ENCODE measurements around the gene GNG12.
"Not testable (repeated sequence)": the region's sequence is repeated elsewhere in the genome, so short reads cannot be mapped to it uniquely, and the experiment has no call there.

Gene GNG12

GRCh38 chr1:67735206-67735605 is 98.1 kb downstream of the GNG12 start:
- H3K4me3 ChIP-seq (ENCODE audit: low read depth, low read length): no peak overlapping the region
- H3K79me2 ChIP-seq (ENCODE audit: control insufficient read depth, insufficient read depth, low read length, unreplicated experiment): peaks cover 67% of the 10 kb centered on the region
- H3K4me1 ChIP-seq (ENCODE audit: control insufficient read depth, insufficient read depth, low read length, unreplicated experiment): peaks cover 55% of the 10 kb centered on the region
- H3K36me3 ChIP-seq (ENCODE audit: insufficient read depth, low read length): 0 out of 2 replicates have a peak, but pooled peaks cover 2% of the 10 kb centered on the region
- no peaks in the 10 kb centered on the region for H3K27me3 ChIP-seq (ENCODE audit: insufficient read depth, low read length)
- H3K27ac ChIP-seq (ENCODE audit: low read depth, low read length): peak overlapping the region; percentile 93
- no peak overlapping the region for H2AFZ ChIP-seq (ENCODE audit: low read length, unreplicated experiment)

- Histone ChIP-seq H3K79me2 (ENCODE audit: control insufficient read depth, insufficient read depth, low read length, unreplicated experiment) (peaks cover 67% of the 10 kb centered on the region), H3K4me1 (ENCODE audit: control insufficient read depth, insufficient read depth, low read length, unreplicated experiment) (peaks cover 60% of the 10 kb centered on the region), H3K27ac (ENCODE audit: low read depth, low read length) (peak overlapping the region; percentile 79), H3K36me3 (ENCODE audit: insufficient read depth, low read length) (no peaks in the 10 kb centered on the region), H2AFZ (ENCODE audit: low read length, unreplicated experiment) (no peak overlapping the region), H3K27me3 (ENCODE audit: insufficient read depth, low read length) (no peaks in the 10 kb centered on the region), H3K4me3 (ENCODE audit: low read depth, low read length) (no peak overlapping the region)
These were observed 99.0 kb downstream of the GNG12 start for GRCh38 chr1:67734323-67734690.

DNA sequence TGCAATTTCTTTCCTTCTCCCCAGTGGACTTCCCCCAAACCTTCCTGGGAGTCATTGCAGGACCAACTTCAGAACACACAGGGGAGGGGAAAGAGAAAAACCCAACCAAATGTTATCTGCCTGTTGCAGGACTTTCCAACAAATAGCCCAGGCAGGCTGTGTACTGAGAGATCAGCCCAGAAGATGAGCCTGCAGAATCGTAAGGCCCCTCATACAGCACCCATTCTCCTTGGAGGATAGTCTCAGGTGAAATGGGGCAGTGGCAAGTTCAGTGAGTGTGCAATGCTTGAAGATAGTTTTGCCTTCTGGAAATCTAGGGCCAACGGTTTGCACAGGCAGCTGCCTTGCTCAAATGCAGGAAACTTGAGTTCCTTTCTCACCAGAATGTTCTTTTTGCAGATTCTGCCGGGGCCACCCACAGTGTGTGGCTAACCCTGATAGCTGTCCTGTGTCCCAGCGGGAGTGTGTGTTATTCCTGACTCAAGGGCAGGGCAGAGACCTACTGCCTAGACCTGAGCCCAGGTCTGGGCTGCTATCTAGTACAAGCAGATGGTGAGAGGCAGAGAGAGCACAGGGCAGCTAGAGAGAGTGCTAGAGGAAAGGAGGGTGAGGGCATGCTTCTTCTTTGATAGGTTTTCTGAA is 99.5 kb downstream of the GNG12 start:
- Histone ChIP-seq H2AFZ (ENCODE audit: low read length, unreplicated experiment) (no peak overlapping the region), H3K4me1 (ENCODE audit: control insufficient read depth, insufficient read depth, low read length, unreplicated experiment) (peaks cover 60% of the 10 kb centered on the region), H3K79me2 (ENCODE audit: control insufficient read depth, insufficient read depth, low read length, unreplicated experiment) (peaks cover 69% of the 10 kb centered on the region), H3K4me3 (ENCODE audit: low read depth, low read length) (no peak overlapping the region), H3K27ac (ENCODE audit: low read depth, low read length) (peak overlapping the region; percentile 79), H3K36me3 (ENCODE audit: insufficient read depth, low read length) (no peaks in the 10 kb centered on the region), H3K27me3 (ENCODE audit: insufficient read depth, low read length) (no peaks in the 10 kb centered on the region)

DNA sequence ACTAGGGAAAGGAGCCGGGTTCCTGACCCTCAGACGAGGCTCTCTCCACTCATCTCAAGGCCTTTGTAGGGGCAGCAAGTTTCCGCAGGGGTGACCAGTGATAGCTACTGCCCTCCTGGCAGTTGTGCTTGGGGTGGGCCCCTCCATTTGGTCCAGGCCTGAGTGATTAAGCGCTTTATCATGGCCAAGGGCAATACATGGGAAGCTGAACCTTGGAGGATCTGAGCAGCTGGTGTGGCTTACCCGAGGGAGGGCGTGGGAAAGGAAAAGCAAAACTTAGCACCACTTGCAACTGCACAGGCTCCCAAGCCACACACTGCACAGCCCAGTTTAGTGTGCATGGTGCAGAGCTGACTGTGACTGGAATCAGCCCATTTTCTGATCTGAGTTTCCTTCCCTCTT is 100.5 kb downstream of the GNG12 start:
- H2AFZ ChIP-seq (ENCODE audit: low read length, unreplicated experiment): no peak overlapping the region
- H3K4me1 ChIP-seq (ENCODE audit: control insufficient read depth, insufficient read depth, low read length, unreplicated experiment): peaks cover 60% of the 10 kb centered on the region
- peak overlapping the region; percentile 79 for H3K27ac ChIP-seq (ENCODE audit: low read depth, low read length)
- H3K36me3 ChIP-seq (ENCODE audit: insufficient read depth, low read length): no peaks in the 10 kb centered on the region
- peaks cover 69% of the 10 kb centered on the region for H3K79me2 ChIP-seq (ENCODE audit: control insufficient read depth, insufficient read depth, low read length, unreplicated experiment)
- no peak overlapping the region for H3K4me3 ChIP-seq (ENCODE audit: low read depth, low read length)
- no peaks in the 10 kb centered on the region for H3K27me3 ChIP-seq (ENCODE audit: insufficient read depth, low read length)

DNA sequence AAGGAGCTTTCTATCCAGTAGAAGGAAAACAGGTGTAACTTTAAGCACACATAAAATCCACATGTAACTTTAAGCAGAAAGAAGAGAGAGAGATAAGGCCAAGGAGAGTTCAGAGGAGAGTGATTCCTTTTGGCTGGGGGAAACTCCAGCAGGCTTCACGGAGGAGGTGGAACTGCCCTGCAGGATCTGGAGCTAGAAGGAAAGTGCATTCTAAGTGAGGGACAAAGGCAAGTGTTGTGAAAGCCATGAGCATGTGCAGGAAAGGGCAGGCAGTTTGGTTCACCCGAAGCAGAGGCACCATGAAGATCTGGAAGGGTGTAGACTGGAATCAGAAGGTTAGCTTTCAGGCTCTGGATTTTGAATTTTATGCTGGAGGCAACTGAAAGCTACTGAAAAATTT is 101.9 kb downstream of the GNG12 start:
- Histone ChIP-seq H3K27me3 (ENCODE audit: insufficient read depth, low read length) (no peaks in the 10 kb centered on the region), H3K27ac (ENCODE audit: low read depth, low read length) (no peak overlapping the region), H3K79me2 (ENCODE audit: control insufficient read depth, insufficient read depth, low read length, unreplicated experiment) (peaks cover 67% of the 10 kb centered on the region), H3K4me1 (ENCODE audit: control insufficient read depth, insufficient read depth, low read length, unreplicated experiment) (peaks cover 57% of the 10 kb centered on the region), H2AFZ (ENCODE audit: low read length, unreplicated experiment) (no peak overlapping the region), H3K4me3 (ENCODE audit: low read depth, low read length) (no peak overlapping the region), H3K36me3 (ENCODE audit: insufficient read depth, low read length) (no peaks in the 10 kb centered on the region)

DNA sequence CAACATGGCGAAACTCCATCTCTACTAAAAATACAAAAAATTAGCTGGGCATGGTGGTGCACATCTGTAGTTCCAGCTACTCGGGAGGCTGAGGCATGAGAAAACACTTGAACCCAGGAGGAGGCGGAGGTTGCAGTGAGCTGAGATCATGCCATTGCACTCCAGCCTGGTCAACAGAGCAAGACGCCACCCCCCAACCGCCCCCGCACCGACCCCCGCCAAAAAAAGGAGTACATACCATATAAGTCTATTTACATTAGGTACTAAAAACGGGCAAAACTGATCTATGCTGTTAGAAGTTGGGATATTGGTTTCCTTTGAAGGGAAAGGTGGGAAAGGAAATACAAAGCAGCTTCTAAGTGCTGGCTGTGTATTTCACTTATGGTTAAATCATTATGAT is 103.0 kb downstream of the GNG12 start:
- H3K27me3 ChIP-seq (ENCODE audit: insufficient read depth, low read length); H2AFZ ChIP-seq (ENCODE audit: low read length, unreplicated experiment); H3K27ac ChIP-seq (ENCODE audit: low read depth, low read length); H3K36me3 ChIP-seq (ENCODE audit: insufficient read depth, low read length); H3K4me3 ChIP-seq (ENCODE audit: low read depth, low read length): not testable (repeated sequence)
- H3K4me1 ChIP-seq (ENCODE audit: control insufficient read depth, insufficient read depth, low read length, unreplicated experiment): peaks cover 57% of the 10 kb centered on the region
- peaks cover 70% of the 10 kb centered on the region for H3K79me2 ChIP-seq (ENCODE audit: control insufficient read depth, insufficient read depth, low read length, unreplicated experiment)

GRCh38 chr1:67729872-67730271 is 103.4 kb downstream of the GNG12 start:
- no peak overlapping the region for H3K27ac ChIP-seq (ENCODE audit: low read depth, low read length)
- peaks cover 70% of the 10 kb centered on the region for H3K79me2 ChIP-seq (ENCODE audit: control insufficient read depth, insufficient read depth, low read length, unreplicated experiment)
- H3K4me3 ChIP-seq (ENCODE audit: low read depth, low read length): no peak overlapping the region
- H2AFZ ChIP-seq (ENCODE audit: low read length, unreplicated experiment): no peak overlapping the region
- peaks cover 57% of the 10 kb centered on the region for H3K4me1 ChIP-seq (ENCODE audit: control insufficient read depth, insufficient read depth, low read length, unreplicated experiment)
- H3K36me3 ChIP-seq (ENCODE audit: insufficient read depth, low read length): no peaks in the 10 kb centered on the region
- no peaks in the 10 kb centered on the region for H3K27me3 ChIP-seq (ENCODE audit: insufficient read depth, low read length)

DNA sequence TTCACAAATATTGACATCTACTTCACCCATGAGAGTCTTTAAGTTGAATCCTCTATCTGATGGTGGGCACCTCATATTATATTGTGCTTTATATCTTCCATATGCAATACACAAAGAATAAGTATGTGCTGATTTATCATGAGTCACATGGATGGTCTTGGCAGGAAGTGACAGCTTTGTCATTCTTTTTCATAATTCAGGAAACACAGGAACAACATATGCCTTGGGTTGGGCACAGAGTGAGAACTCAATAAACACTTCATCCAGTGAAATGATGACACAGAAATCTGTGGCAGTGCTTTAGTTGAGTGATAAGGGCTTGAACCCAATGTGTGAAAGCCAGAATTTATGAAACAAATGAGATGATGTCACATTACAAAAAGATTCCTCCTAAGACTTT is 107.0 kb downstream of the GNG12 start:
- H3K79me2 ChIP-seq (ENCODE audit: control insufficient read depth, insufficient read depth, low read length, unreplicated experiment): peaks cover 67% of the 10 kb centered on the region
- H3K4me3 ChIP-seq (ENCODE audit: low read depth, low read length): peak overlapping the region; percentile 3; the same call in 1 of the 2 replicates
- H3K27ac ChIP-seq (ENCODE audit: low read depth, low read length): peak overlapping the region; percentile 93
- no peak overlapping the region for H2AFZ ChIP-seq (ENCODE audit: low read length, unreplicated experiment)
- H3K36me3 ChIP-seq (ENCODE audit: insufficient read depth, low read length): no peaks in the 10 kb centered on the region
- H3K27me3 ChIP-seq (ENCODE audit: insufficient read depth, low read length): no peaks in the 10 kb centered on the region
- peaks cover 67% of the 10 kb centered on the region for H3K4me1 ChIP-seq (ENCODE audit: control insufficient read depth, insufficient read depth, low read length, unreplicated experiment)

- no peak overlapping the region for H3K4me3 ChIP-seq (ENCODE audit: low read depth, low read length)
- H3K27ac ChIP-seq (ENCODE audit: low read depth, low read length): peak overlapping the region; percentile 93
- no peak overlapping the region for H2AFZ ChIP-seq (ENCODE audit: low read length, unreplicated experiment)
- no peaks in the 10 kb centered on the region for H3K27me3 ChIP-seq (ENCODE audit: insufficient read depth, low read length)
- no peaks in the 10 kb centered on the region for H3K36me3 ChIP-seq (ENCODE audit: insufficient read depth, low read length)
- H3K4me1 ChIP-seq (ENCODE audit: control insufficient read depth, insufficient read depth, low read length, unreplicated experiment): peaks cover 64% of the 10 kb centered on the region
- H3K79me2 ChIP-seq (ENCODE audit: control insufficient read depth, insufficient read depth, low read length, unreplicated experiment): peaks cover 64% of the 10 kb centered on the region
These were observed 108.2 kb downstream of the GNG12 start for GRCh38 chr1:67724928-67725560.

DNA sequence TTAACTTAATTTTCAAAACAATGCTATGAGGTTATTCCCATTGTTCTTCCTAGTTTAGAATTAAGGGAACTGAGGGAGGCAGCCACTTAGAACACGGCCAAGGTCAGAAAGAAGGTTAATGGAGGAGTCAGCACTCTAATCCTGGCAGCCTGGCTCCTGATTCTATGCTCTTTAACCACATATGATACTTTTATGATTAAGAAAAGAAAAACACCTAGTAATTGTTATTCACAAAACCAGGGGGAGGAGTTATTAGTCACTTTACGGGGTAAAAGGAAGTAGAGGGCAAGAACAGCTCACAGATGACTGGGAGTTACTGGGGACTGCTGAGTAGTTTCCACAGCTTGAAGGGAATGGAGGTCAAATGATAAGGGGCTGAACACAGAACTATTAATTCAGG is 109.6 kb downstream of the GNG12 start:
- H3K36me3 ChIP-seq (ENCODE audit: insufficient read depth, low read length): no peaks in the 10 kb centered on the region
- no peaks in the 10 kb centered on the region for H3K27me3 ChIP-seq (ENCODE audit: insufficient read depth, low read length)
- peaks cover 64% of the 10 kb centered on the region for H3K4me1 ChIP-seq (ENCODE audit: control insufficient read depth, insufficient read depth, low read length, unreplicated experiment)
- peak overlapping the region; percentile 44; the same call in 1 of the 2 replicates for H3K4me3 ChIP-seq (ENCODE audit: low read depth, low read length)
- H3K27ac ChIP-seq (ENCODE audit: low read depth, low read length): peak overlapping the region; percentile 93
- no peak overlapping the region for H2AFZ ChIP-seq (ENCODE audit: low read length, unreplicated experiment)
- peaks cover 58% of the 10 kb centered on the region for H3K79me2 ChIP-seq (ENCODE audit: control insufficient read depth, insufficient read depth, low read length, unreplicated experiment)

DNA sequence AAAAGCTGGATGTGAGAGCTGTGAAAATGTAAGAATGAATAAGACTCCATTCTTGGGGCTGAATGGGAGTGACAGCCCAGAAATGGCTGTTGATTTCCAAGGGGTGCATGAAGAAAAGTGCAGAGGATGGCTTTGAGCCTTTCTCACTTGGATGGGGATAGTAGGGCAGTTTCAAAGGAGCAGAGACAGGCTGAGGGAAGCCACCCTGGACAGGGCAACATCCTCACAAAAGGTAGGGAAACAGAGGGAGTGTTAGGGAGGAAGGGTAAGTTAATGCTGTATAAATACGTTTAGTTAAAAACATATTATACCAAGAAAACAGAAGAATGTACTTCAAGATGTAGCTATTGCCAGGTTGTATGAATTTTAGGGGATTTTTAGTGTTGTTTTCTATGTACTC is 110.1 kb downstream of the GNG12 start:
- H3K27me3 ChIP-seq (ENCODE audit: insufficient read depth, low read length): no peaks in the 10 kb centered on the region
- peak overlapping the region; percentile 93 for H3K27ac ChIP-seq (ENCODE audit: low read depth, low read length)
- H2AFZ ChIP-seq (ENCODE audit: low read length, unreplicated experiment): no peak overlapping the region
- no peak overlapping the region for H3K4me3 ChIP-seq (ENCODE audit: low read depth, low read length)
- H3K79me2 ChIP-seq (ENCODE audit: control insufficient read depth, insufficient read depth, low read length, unreplicated experiment): peaks cover 56% of the 10 kb centered on the region
- no peaks in the 10 kb centered on the region for H3K36me3 ChIP-seq (ENCODE audit: insufficient read depth, low read length)
- peaks cover 69% of the 10 kb centered on the region for H3K4me1 ChIP-seq (ENCODE audit: control insufficient read depth, insufficient read depth, low read length, unreplicated experiment)

Measured in ACC112 (cell line).